ENCODE measurements around the gene A4GALT.
"Not testable (repeated sequence)": the region's sequence is repeated elsewhere in the genome, so short reads cannot be mapped to it uniquely, and the experiment has no call there.

A4GALT gene

DNA sequence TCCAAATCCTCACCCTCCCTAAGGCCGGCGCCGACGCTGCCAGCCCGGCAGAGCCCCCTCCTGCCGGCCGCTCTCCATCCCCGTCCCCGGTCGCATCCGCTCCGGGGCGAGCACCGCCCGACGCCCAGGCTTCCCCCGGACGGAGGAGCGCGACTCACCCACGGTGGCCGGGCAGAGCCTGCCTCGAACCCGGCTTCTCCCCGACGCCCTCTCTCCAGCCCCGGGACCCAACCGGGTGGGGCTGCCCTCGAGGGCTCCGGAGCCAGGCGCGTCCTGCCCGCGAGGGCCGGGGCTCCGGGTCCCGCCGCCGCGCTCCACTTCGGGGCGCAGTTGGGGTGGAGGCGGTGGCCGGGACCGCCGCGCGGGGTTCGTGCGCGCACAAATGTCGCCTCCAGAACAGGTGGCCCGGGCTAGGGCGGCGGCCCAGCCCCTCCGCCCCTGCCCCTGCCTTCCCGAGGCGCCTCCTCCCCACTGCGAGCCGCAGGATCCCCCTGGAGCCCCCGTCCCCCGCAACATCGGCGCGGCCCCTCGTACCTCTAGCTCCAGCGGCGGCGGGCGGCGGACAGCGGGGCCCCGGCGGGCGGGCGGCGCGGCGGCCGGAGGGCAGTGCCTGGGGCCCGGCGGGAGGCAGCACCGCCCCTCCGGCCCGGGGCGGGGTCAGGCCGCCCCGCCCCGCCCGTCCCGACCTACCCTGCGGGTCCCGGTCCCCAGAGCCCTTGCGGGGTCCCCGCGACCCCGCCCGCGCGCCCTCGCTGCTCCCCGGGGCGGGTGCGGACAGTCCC is at the start of gene A4GALT:
TSS of gene A4GALT (minus strand) at position 608 of the 782 bp plus-strand sequence. CDS start 26,919 bp downstream, outside the sequence.
- DNase-seq, result no peak

- DNase-seq, result no peak
These were observed 49.7 kb upstream of the A4GALT start for GRCh38 chr22:42770448-42770726.

GRCh38 chr22:42769574-42770447 is 49.1 kb upstream of the A4GALT start:
- no peak for DNase-seq

GRCh38 chr22:42769238-42769573 is 48.5 kb upstream of the A4GALT start:
- DNase-seq, result no peak

DNA sequence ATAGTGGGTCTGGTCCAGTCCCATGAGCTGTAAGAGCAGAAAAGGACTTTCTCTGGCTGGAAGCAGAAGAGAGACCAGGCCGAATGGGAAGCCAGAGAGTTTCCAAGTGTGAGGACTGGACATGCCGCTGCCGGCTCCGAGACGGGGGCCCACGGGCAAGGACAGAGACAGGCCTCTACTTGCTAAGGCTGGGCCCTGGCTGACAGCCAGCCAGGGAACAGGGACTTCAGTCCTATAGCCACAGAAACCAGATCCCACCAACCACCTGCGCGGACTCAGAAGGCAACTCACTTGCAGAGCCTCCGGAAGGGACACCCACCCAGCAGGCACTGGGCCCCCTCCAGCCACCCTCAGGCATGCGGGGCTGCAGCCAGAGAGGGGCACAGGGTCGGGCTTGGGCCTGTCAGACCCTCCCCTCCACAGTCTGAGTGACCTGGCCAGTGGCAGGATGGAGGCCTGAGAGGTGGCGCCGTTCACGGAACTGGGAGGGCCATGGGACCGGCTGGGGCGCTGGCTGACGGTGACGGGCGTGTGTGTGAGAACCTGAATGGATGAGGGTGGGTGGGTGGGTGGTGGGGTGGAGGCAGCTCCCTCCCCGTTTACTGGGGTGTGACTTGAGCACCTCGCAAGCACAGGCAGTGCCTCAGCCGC is 47.8 kb upstream of the A4GALT start:
- DNase-seq, result no peak

- no peak for DNase-seq
These were observed 46.2 kb upstream of the A4GALT start for GRCh38 chr22:42766860-42767259.

DNA sequence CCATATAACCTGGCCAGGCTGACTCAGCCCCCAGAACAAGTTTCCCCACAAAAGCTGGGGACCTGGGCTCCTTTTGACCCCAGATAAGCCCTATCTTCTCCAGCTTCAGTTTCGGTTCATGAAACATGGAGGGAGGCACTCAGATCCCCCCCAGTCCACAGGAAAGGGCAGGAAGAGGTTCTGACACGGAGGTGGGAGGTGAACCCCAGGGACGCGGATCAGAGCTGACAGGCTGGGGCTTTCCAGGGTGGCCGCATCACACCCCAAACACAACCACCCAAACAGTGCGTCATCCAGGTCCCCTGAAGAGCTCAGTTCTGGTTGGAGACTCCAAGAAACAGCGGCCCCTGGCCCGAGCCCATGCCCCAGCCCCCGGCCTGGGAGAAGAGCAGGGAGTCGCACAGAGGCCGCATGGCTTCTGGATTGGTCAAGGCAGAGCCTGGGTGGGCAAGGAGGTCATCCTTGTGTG is 44.3 kb upstream of the A4GALT start:
- DNase-seq, result no peak

- DNase-seq, result peak; percentile 2
These were observed 43.4 kb upstream of the A4GALT start for GRCh38 chr22:42763965-42764480.

- no peak for DNase-seq
These were observed 40.3 kb upstream of the A4GALT start for GRCh38 chr22:42760806-42761565.

DNA sequence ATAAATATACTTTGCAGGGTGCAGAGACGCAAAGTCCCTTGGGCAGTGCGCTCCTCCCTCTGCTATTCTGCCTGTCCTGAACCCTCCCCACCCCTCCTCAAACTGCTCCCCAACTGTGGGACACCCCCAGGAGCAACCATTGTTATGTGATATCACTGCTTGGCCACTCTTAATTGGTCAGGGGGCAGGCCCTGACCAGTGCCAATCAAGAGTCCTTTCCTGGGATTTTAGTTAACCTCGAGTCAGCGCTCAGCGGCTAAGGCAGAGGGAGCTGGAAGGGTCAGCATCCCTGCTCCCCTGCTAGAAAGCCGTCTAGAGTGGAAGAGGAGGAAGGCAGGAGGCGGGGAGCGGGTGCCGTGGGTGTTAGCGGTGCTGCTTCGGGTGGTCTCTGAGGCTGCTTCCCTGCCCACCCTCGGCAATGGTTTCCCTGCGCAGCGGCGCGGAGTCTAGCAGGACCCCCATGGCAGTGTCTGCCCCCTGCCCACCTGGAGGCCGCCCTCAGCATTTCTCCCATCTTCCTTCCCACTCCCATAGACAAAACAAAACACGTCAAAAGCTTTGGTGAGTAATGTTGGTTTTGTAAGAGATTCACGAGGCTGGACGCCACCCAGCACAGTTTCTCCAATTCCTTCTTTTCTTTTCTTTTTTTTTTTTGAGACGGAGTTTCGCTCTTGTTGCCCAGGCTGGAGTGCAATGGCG is 38.4 kb upstream of the A4GALT start:
- DNase-seq, result no peak

DNA sequence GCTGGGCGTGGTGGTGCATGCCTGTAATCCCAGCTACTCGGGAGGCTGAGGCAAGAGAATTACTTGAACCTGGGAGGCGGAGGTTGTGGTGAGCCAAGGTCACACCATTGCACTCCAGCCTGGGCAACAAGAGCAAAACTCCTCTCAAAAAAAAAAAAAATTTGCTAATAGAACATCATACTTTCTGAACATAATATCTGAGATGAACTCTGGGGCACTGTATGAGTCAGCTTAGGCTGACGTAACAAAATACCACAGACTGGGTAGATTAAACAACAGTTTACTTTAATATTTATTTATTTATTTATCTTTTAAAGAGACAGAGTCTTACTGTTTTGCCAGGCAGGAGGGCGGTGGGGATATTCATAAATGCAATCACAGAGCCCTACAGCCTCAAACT is 34.9 kb upstream of the A4GALT start:
- not testable (repeated sequence) for DNase-seq

GRCh38 chr22:42755121-42755520 is 34.5 kb upstream of the A4GALT start:
- not testable (repeated sequence) for DNase-seq

- no peak for DNase-seq
These were observed 34.0 kb upstream of the A4GALT start for GRCh38 chr22:42754658-42755057.

- DNase-seq, result no peak
These were observed 32.2 kb upstream of the A4GALT start for GRCh38 chr22:42752912-42753311.

DNA sequence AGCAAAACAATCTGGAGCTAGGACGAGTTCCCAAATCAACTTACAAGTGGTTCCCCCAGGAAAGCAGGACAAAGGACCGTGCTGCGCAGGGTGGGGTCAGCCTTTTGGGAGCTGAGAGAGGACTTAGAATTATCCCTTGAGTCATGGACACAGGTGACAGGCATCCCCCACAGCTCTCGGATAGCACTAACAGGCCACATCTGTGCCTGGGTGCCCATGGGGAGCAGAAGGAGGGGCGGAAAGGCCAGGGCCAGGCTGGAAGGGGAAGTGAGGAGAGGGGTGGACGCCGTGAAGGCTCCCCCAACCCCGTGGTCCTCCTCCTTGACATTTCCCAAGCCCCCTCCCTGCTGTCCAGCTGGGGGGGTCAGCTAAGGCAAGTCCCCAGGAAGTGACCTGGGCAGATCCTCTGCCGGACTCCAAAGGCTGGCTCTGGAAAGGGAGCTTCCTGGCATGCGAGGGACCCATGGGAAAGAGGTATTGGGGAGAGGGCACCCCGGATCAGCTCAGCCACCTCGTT is 31.6 kb upstream of the A4GALT start:
- DNase-seq, result no peak

DNA sequence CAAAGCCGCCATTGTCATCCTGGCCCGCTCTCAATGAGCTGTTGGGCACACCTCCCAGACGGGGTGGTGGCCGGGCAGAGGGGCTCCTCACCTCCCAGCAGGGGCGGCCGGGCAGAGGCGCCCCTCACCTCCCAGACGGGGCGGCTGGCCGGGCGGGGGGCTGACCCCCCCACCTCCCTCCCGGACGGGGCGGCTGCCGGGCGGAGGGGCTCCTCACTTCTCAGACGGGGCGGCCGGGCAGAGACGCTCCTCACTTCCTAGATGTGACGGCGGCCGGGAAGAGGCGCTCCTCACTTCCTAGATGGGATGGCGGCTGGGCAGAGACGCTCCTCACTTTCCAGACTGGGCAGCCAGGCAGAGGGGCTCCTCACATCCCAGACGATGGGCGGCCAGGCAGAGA is 29.8 kb upstream of the A4GALT start:
- DNase-seq, result not testable (repeated sequence)

- DNase-seq, result no peak
These were observed 27.2 kb upstream of the A4GALT start for GRCh38 chr22:42747701-42748513.

- no peak for DNase-seq
These were observed 24.4 kb upstream of the A4GALT start for GRCh38 chr22:42745118-42745517.

- no peak for DNase-seq
These were observed 22.9 kb upstream of the A4GALT start for GRCh38 chr22:42743501-42743991.

DNA sequence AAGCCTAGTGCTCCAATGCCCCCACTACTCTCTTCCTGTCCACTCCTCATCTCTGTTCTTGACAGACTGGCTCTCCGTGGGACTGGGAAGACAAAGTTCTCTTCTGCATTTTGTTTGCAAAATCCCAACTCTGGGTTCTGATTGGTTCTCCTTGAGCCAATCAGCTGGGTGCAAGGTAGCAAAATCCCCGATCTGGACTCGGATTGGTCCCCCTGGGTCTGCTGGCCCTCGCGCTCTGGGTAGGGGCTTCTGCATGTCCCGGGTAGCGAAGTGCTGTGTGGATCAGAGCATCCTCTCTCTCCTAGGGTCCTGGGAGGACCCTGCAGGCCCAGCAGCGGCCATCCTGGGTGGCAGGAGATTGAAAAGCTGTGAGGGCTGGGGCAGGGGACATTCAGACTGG is 22.3 kb upstream of the A4GALT start:
- no peak for DNase-seq

DNA sequence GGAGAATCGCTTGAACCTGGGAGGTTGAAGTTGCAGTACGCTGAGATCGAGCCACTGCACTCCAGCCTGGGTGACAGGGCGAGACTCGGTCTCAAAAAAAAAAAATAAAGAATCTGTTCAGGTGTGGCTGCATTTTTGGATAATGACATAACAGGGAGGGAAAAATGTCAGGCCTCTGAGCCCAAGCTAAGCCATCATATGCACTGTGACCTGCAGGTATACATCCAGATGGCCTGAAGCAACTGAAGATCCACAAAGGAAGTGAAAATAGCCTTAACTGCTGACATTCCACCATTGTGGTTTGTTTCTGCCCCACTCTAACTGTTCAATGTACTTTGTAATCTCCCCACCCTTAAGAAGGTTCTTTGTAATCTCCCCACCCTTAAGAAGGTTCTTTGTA is 19.6 kb upstream of the A4GALT start:
- not testable (repeated sequence) for DNase-seq
